22Rv1 (cell line): Measurements from ENCODE around the gene SIK2.

Source experiments
- H3K27ac ChIP-seq: fragments of 450-650 bp; 2 replicates; pipeline ENCODE4 v1.5.1; 2017
- ZFX ChIP-seq: fragments of 450-650 bp; IDR thresholded peaks from 2 replicates; pipeline ENCODE4 v1.6.1; 2017; ENCODE audit warnings: antibody characterized with exemption, borderline replicate concordance
- TF ChIP-seq, protein P1 (sequence below): fragments of 450-650 bp; IDR thresholded peaks from 2 replicates; pipeline ENCODE4 v1.5.1; 2017; ENCODE audit warnings: mild to moderate bottlenecking

SIK2 gene

DNA sequence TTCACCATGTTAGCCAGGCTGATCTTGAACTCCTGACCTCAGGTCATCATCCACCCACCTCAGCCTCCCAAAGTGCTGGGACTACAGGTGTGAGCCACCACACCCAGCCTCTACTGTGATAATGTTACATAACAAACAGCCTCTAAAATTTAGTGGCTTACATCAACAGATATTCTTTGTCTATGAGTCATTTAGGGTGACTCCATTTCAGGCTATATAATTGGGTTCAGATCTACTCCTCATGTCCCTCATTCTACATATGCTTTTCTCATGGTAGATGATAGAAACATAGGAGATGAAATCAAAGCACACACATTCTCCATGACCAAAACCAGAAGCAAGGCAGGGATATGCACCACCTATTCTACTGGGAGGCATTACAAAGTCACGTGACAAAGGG lies 72.7 kb downstream of the SIK2 start:
- no peak for TF ChIP-seq ZFX
- TF ChIP-seq, protein P1, sequence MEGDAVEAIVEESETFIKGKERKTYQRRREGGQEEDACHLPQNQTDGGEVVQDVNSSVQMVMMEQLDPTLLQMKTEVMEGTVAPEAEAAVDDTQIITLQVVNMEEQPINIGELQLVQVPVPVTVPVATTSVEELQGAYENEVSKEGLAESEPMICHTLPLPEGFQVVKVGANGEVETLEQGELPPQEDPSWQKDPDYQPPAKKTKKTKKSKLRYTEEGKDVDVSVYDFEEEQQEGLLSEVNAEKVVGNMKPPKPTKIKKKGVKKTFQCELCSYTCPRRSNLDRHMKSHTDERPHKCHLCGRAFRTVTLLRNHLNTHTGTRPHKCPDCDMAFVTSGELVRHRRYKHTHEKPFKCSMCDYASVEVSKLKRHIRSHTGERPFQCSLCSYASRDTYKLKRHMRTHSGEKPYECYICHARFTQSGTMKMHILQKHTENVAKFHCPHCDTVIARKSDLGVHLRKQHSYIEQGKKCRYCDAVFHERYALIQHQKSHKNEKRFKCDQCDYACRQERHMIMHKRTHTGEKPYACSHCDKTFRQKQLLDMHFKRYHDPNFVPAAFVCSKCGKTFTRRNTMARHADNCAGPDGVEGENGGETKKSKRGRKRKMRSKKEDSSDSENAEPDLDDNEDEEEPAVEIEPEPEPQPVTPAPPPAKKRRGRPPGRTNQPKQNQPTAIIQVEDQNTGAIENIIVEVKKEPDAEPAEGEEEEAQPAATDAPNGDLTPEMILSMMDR, result no peak
- H3K27ac ChIP-seq, result no peak overlapping the region

DNA sequence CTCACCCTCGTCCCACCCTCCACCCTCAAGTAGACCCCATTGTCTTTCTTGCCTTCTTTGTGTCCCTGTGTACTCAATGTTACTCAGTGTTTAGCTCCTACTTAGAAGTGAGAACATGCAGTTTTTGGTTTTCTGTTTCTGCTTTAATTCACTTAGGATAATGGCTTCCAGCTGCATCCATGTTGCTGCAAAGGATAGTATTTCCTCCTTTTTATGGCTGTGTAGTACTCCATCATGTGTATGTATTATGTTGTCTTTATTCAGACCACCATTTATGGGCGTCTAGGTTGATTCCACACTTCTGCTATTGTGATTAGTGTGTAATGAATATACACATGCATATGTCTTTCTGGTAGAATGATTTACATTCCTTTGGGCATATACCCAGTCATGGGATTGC lies 73.6 kb downstream of the SIK2 start:
- TF ChIP-seq, protein P1, result no peak
- TF ChIP-seq ZFX, result no peak
- no peak overlapping the region for H3K27ac ChIP-seq

DNA sequence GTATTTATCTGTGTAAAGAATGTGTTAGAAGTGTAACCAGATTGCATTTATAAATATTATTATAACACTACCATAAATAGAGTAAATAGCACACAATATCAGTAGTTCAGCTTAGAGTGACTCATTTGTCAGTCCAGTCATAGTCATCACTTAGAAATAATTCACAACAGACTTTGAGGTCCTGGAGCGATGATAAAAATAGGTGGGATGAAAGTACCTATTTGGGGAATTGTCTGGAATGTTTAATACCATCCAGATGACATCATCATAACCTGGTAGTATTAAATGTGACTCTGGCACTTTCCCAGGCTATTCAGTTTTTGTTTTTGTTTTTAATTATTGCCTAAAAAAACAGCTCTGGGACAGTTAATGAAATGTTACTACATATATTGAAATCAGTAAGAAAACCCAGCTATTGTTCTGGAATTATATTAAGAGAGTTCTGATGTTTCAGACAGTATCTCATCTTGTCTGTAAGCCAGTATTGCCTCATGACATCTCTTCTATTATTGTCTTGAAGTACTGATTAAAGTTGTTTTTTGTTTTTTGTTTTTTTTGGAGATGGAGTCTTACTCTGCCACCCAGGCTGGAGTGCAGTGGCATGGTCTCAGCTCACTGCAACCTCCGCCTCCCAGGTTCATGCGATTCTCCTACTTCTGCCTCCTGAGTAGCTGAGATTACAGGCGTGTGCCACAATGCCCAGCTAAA lies 74.8 kb downstream of the SIK2 start:
- TF ChIP-seq, protein P1, result no peak
- no peak for TF ChIP-seq ZFX
- no peak overlapping the region for H3K27ac ChIP-seq

DNA sequence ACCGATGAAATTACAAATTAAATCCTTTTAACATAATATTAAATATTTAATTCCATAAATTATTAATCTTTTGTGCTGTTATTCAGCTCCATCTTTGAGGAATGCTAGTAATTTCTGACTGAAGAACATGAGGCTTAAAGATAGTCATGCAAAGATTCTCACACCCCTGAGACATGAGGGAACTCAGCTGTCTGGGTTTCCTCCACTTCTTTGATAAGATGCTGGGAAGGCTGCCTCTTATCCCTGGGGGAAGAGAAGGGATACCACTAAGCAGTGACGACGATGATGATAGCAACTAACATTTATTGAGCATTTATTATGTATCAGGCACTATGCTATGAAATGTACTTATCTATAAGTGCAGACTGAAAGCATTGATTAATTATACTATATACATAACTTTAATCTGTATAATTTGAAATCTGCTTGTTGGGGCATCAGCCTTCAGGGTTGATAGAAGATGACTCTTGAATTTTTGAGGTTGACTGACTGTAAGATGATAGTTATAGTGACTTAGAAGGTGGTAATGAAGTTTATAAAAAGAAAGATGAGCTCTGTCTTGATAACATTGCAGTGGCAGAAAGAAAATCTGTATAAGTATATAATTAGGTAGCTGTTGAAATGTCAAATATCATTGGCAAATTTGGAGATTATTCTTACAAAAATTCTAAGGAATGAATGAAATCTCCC lies 78.4 kb downstream of the SIK2 start:
- no peak for TF ChIP-seq ZFX
- TF ChIP-seq, protein P1, result no peak
- no peak overlapping the region for H3K27ac ChIP-seq

DNA sequence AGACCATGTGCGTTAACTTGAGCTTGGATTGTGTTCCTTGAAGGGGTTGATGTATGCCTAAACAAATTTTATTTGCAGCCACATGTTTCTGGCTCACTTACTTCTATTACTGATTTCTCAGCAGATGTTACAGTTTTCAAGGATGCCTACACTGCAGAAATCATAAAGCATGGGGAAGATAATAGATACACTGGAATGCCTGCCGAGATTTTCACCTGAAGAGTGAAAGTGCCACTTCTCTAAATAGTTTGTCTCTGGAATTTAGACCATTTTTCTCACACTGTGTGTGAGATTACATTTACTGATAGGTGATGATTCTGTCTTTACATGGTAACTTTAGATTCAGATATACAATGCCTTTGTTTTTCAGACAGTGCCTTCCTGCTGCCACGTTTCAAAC lies 81.6 kb downstream of the SIK2 start:
- TF ChIP-seq ZFX, result no peak
- no peak overlapping the region for H3K27ac ChIP-seq

DNA sequence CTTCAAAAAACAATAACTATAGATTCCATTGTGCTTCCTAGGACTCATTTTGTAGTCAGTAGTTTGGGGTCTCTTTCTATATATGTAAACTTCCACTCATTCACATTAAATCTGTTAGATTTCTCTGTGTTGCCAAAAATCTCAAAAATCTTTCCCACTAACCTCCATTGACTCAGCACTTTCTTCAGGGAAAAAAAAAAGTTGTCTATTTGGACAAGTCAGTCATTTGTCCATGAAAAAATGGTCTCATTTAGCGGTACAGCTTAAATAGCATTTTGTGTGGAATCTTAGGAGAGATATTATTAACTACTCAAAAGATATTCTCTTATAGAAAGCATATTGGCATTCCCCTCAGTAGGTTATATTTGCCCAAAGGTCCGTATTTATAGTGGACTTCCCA lies 82.0 kb downstream of the SIK2 start:
- no peak overlapping the region for H3K27ac ChIP-seq
- TF ChIP-seq, protein P1, result no peak
- TF ChIP-seq ZFX, result no peak

DNA sequence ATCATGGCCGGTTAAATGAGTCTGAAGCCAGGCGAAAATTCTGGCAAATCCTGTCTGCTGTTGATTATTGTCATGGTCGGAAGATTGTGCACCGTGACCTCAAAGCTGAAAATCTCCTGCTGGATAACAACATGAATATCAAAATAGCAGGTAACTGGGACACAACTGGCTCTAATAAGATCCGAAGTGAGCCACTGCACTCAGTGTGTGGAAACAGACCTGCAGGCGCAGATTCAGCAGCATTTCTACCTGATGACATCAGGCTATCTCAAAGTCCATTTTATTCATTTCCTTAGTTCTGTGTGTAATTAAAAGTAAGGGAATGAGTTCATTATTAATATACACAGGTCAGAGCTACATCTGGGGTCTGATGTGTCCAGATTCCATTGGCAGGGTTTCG lies 85.8 kb downstream of the SIK2 start:
- H3K27ac ChIP-seq, result no peak overlapping the region
- TF ChIP-seq, protein P1, result no peak
- TF ChIP-seq ZFX, result no peak
